GM12878 (cell line): ENCODE results near the gene FBXL12. TPM values are rescaled to one million over a fixed set of nuclear protein-coding genes. Genes with fewer than 3 reads are reported as not detected.

ENCODE experiments used
- ATAC-seq: fragments of 200-7000 bp; cut with Tn5 transposase; 3 replicates; pipeline ENCODE4 v1.9.1; 2020; ENCODE audit warnings: mild to moderate bottlenecking, moderate library complexity
- BruUV-seq: library from RNA; stranded (reverse); fragments of 400-500 nt; replicated peaks from 2 replicates; lab custom pipeline; 2021; lab: Mats Ljungman, UMichigan
- CTCF ChIA-PET: fragments of 300-600 bp; sonication (Branson Sonifier 250); formaldehyde crosslinking; extraction: SDS; loops from one replicate; lab custom pipeline; 2021; ENCODE audit warnings: inconsistent platforms; lab: Yijun Ruan, JAX
- POLR2A ChIA-PET: fragments of 350-600 bp; formaldehyde crosslinking; extraction: SDS; loops from one replicate; lab custom pipeline; 2021; ENCODE audit warnings: inconsistent platforms; lab: Charles Lee
- RAD21 ChIA-PET: fragments of 300-600 bp; sonication (Branson Sonifier 250); formaldehyde crosslinking; loops from one replicate; lab custom pipeline; 2023; ENCODE audit warnings: antibody characterized with exemption; ENCODE audit not compliant: unreplicated experiment; lab: Charles Lee
- SMC1A ChIA-PET: fragments of 300-600 bp; sonication (Branson Sonifier 250); formaldehyde crosslinking; loops from one replicate; lab custom pipeline; 2023; ENCODE audit not compliant: unreplicated experiment, uncharacterized antibody; lab: Charles Lee
- DNase-seq: peaks from one replicate; pipeline ENCODE4 v3.0.0-alpha.2; 2011; ENCODE audit warnings: low read depth, low spot score
- FAIRE-seq: peaks from 3 replicates; lab custom pipeline; 2011; peaks lifted over from hg19 to GRCh38; lab: Jason Lieb, UNC
- H2AFZ ChIP-seq: 2 replicates; pipeline ENCODE4 v1.6.0; 2011; ENCODE audit warnings: low read depth, low read length, control low read depth; ENCODE audit not compliant: control insufficient read depth
- H3K27ac ChIP-seq: 2 replicates; pipeline ENCODE4 v1.5.1; 2011; ENCODE audit warnings: control low read depth; ENCODE audit not compliant: control insufficient read depth, insufficient read depth
- H3K27me3 ChIP-seq, 2 experiments: replicated peaks in 1 of 2; 2 replicates each; pipeline versions ENCODE4 v1.6.0 to v1.6.1; 2011; ENCODE audit warnings: low read length in 1 of 2; ENCODE audit not compliant: control insufficient read depth in 2 of 2, insufficient read depth in 2 of 2
- H3K36me3 ChIP-seq, 2 experiments: 2 replicates each; pipeline ENCODE4 v1.5.1; 2011; ENCODE audit warnings: low read length in 1 of 2; ENCODE audit not compliant: control insufficient read depth in 2 of 2, insufficient read depth in 2 of 2
- H3K4me1 ChIP-seq: 2 replicates; pipeline ENCODE4 v1.6.1; 2011; ENCODE audit warnings: mild to moderate bottlenecking, low read length, moderate library complexity, mixed read lengths; ENCODE audit not compliant: control insufficient read depth, insufficient read depth
- H3K4me2 ChIP-seq: 2 replicates; pipeline ENCODE4 v1.6.0; 2011; ENCODE audit warnings: control low read depth; ENCODE audit not compliant: control insufficient read depth, insufficient read depth
- H3K4me3 ChIP-seq: fragments of 200-600 bp; sonication (generic); 2 replicates; pipeline ENCODE4 v1.5.1; 2016
- H3K79me2 ChIP-seq: 2 replicates; pipeline ENCODE4 v1.6.0; 2011; ENCODE audit warnings: low read length; ENCODE audit not compliant: control insufficient read depth, insufficient read depth
- H3K9ac ChIP-seq: 2 replicates; pipeline ENCODE4 v1.8.0; 2011; ENCODE audit warnings: low read length, control low read depth, mixed read lengths; ENCODE audit not compliant: control insufficient read depth, insufficient read depth
- H3K9me3 ChIP-seq: replicated peaks from 3 replicates; pipeline ENCODE4 v1.5.1; 2011; ENCODE audit warnings: mild to moderate bottlenecking, low read length; ENCODE audit not compliant: control insufficient read depth, insufficient read depth
- H4K20me1 ChIP-seq: 2 replicates; pipeline ENCODE4 v1.6.0; 2011; ENCODE audit not compliant: control insufficient read depth, insufficient read depth
- BCL11A ChIP-seq: IDR thresholded peaks from 2 replicates; pipeline ENCODE4 v1.6.1; 2011; ENCODE audit warnings: low read depth, low read length
- CEBPB ChIP-seq, 2 experiments: fragments of 150-350 bp in 1 of 2; IDR thresholded peaks; 2 replicates each; pipeline ENCODE4 v1.6.1; 2012 to 2014; ENCODE audit warnings: low read depth in 2 of 2, low read length in 2 of 2, borderline replicate concordance in 1 of 2, inconsistent platforms in 1 of 2
- CREM ChIP-seq: IDR thresholded peaks from 2 replicates; pipeline ENCODE4 v1.6.1; 2014; ENCODE audit warnings: antibody characterized with exemption, low read depth
- MAX ChIP-seq: IDR thresholded peaks from 2 replicates; pipeline ENCODE4 v1.6.1; 2012; ENCODE audit warnings: low read depth, low read length, improper control_type of control experiment
- ZNF24 ChIP-seq: fragments of 450-650 bp; IDR thresholded peaks from 2 replicates; pipeline ENCODE4 v1.6.1; 2017; ENCODE audit warnings: antibody characterized with exemption, mild to moderate bottlenecking
- WGBS: methylation state at CpG from one replicate; pipeline ENCODE4 v1.1.6; 2016; ENCODE audit warnings: low lambda C conversion rate; ENCODE audit not compliant: insufficient replicate concordance, insufficient coverage; ENCODE audit errors: missing lambda C conversion rate; 5-methylcytosine and 5-hydroxymethylcytosine counted together
- in situ Hi-C: fragments of 300-500 bp; cut with MboI; formaldehyde crosslinking; loops from 9 replicates; pipeline ENCODE4 v1.14.3; 2018; ENCODE audit warnings: mixed read lengths
- intact Hi-C: fragments of 100-400 bp; cut with micrococcal nuclease; formaldehyde crosslinking; loops from one replicate; pipeline ENCODE4 v1.14.2; 2022; ENCODE audit not compliant: unreplicated experiment
- polyA plus RNA-seq, 11 experiments: library from polyadenylated mRNA; depleted of rRNA in 4 of 11; unstranded in 6 of 11; stranded (reverse) in 5 of 11; fragments of >200 nt; fragmentation: Nextera tagmentation in 4 of 11; fragmentation: Illumina TruSeq in 1 of 11; extraction: Ambion mirVana in 4 of 11; extraction: Trizol in 1 of 11; gene quantifications; 1 replicate in 1 of 11; 2 replicates in 10 of 11; pipeline versions ENCODE4 v1.2.1 to v1.2.3, GENCODE V29; 2011 to 2016; ENCODE audit warnings: inconsistent platforms in 2 of 11, missing spikeins in 2 of 11, low read depth in 1 of 11
- total RNA-seq, 4 experiments: library from RNA; depleted of rRNA in 3 of 4; stranded (reverse); fragments of >200 nt in 3 of 4; fragmentation: Illumina TruSeq in 1 of 4; extraction: Trizol in 1 of 4; gene quantifications; 2 replicates each; pipeline versions ENCODE4 v1.2.1 to v1.2.3, GENCODE V29; 2013 to 2021
- TF ChIP-seq, protein P1 (sequence below): IDR thresholded peaks from 2 replicates; pipeline ENCODE4 v1.6.1; 2012; ENCODE audit warnings: low read length, inconsistent platforms

The FBXL12 gene
- total and polyA plus RNA-seq, 10 of the 15 experiments (the other 5 are each of a cell fraction or from before 2014, with no cell fraction given) = 1.4 to 40.0 (median 23.2) TPM

DNA sequence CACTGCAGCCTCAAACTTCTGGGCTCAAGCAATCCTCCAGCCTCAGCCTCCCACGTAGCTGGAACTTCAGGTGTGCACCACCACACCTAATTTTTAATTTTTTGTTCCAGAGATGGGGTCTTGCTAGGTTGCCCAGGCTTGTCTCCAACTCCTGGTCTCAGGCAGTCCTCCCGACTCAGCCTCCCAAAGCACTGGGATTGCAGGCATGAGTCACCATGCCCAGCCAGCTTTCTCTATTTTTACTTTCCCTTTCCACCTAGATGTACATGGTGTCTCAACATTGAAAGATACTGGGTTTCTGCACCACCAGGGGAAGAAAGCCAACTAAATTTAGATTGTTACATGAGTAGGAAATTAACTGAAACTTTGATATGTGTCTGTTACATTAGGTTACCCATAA is 36.5 kb downstream of the FBXL12 start:
- Histone ChIP-seq H4K20me1 (no peaks in the 10 kb centered on the region), H3K27ac (no peak overlapping the region), H3K27me3 (no peaks in the 10 kb centered on the region), H3K9me3 (no peaks in the 10 kb centered on the region; the same call in 2 of the 3 replicates), H3K36me3 (no peaks in the 10 kb centered on the region), H3K9ac (no peak overlapping the region), H3K4me2 (no peak overlapping the region)
- FAIRE-seq = no peak
- POLR2A ChIA-PET = no interaction called here
- whole genome bisulfite sequencing = 61% methylated on average over 2 of the region's 2 CpGs
- ATAC-seq = no peak
- RAD21 ChIA-PET = no interaction called here
- CTCF ChIA-PET = no interaction called here
- in situ Hi-C loops = no loop called here
- BruUV-seq = no TSS peak
- intact Hi-C loops = no loop called here
- SMC1A ChIA-PET = no interaction called here
- no peak for TF ChIP-seq CEBPB (IDR thresholded peaks at IDR 0.05; ENCODE audit: borderline replicate concordance in 1 of 2, low read depth in 2 of 2, low read length in 2 of 2)
- no peak for TF ChIP-seq BCL11A
- no peak for TF ChIP-seq MAX
- no peak for TF ChIP-seq CREM
- no peak for TF ChIP-seq ZNF24
- TF ChIP-seq, protein P1, sequence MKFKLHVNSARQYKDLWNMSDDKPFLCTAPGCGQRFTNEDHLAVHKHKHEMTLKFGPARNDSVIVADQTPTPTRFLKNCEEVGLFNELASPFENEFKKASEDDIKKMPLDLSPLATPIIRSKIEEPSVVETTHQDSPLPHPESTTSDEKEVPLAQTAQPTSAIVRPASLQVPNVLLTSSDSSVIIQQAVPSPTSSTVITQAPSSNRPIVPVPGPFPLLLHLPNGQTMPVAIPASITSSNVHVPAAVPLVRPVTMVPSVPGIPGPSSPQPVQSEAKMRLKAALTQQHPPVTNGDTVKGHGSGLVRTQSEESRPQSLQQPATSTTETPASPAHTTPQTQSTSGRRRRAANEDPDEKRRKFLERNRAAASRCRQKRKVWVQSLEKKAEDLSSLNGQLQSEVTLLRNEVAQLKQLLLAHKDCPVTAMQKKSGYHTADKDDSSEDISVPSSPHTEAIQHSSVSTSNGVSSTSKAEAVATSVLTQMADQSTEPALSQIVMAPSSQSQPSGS = no peak
- TF ChIP-seq, all 136 proteins: peak for 0
- Histone ChIP-seq H3K4me1 (no peaks in the 10 kb centered on the region), H3K79me2 (no peaks in the 10 kb centered on the region), H3K4me3 (no peak overlapping the region), H2AFZ (no peak overlapping the region)
- no peak for DNase-seq
